Left cardiac atrium (tissue), 4 donors: ENCODE measurements around the gene CACNA1D. TPM values are rescaled to one million over a fixed set of nuclear protein-coding genes. Genes with fewer than 3 reads are reported as not detected.

Source experiments
- ATAC-seq, 2 donors: fragments of 200-7000 bp; cut with Tn5 transposase; one replicate each; pipeline ENCODE4 v1.9.1; 2020; ENCODE audit warnings: mild to moderate bottlenecking in 2 of 2, moderate library complexity in 2 of 2
- DNase-seq: peaks from one replicate; pipeline ENCODE4 v3.0.0-alpha.2; 2020
- intact Hi-C, 2 donors: fragments of 100-400 bp; cut with DNase I; formaldehyde crosslinking; loops; one replicate each; pipeline versions ENCODE4 v1.14.1 to v1.15.1; 2022 to 2023
- total RNA-seq, 2 donors: library from RNA; stranded (reverse); fragmentation: NEBNext Ultra II Directional; extraction: Animal tissue kit (Norgen Biotek cat#: 25700); gene quantifications; one replicate each; pipeline ENCODE4 v1.2.1, GENCODE V29; 2021
- donor health status: DM: no; HTN: yes; CAD: no.
- donor health status: DM: no; HTN: yes; CAD: no; lungs with severe emphysema.
- donor health status: DM: yes; HTN: yes; CAD: no.
- donor health status: Dilated cardiomyopathy.

CACNA1D gene
- total RNA-seq, 2 donors from 2014 or later, result 2.4 to 6.9 TPM

DNA sequence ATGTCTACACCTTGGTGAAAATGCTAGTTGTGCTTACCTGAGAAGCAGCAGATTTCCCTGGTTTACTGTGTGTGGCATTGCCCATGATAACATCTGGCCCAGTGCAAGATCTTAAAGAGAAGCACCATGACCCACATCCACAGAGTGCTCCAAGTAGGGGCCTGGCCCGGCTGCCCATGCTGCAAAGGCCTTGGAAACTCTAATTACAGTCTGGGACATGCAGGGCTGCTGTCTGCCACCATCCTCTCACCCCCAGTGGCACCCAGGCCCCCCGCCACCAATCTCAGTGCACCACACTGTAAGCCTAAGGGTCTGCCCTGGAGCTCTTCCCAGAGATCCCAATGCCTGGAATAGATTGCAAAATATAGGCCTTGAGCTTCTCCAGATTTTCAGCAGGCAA lies 219.2 kb downstream of the CACNA1D start:
- intact Hi-C loops, result loop anchor here in 1 of 2 donors (5.0 to 10.0 kb wide), 2 partner anchors 339 to 411 kb away; no protein-coding TSS in a partner anchor
- DNase-seq (no peak), ATAC-seq (no peak)

- ATAC-seq, result no peak
- intact Hi-C loops, result loop anchor here in 1 of 2 donors (10.0 kb wide), 1 partner anchor 341 kb away; no protein-coding TSS in a partner anchor
- DNase-seq, result no peak
Measured at GRCh38 chr3:53715815-53716483, 221.5 kb downstream of the CACNA1D start.

DNA sequence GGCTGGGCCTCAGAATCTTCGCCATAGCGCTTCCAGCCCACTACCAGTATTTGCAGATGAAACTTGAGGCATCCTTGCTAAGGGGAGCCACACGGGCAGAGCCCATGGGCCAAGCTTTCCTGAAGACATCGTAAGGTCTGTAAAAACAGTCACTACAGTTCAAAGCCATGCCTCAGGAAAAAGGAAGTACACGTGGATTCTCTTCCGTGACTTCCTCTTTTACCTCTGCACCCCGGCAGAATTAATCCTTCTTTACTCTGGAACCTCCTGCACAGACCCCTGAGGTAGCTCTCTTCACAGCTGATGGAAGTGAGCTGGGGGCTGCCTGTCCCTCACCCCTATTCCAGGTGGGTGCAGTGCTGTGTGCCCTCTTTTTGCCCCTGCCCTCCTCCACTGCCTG lies 222.6 kb downstream of the CACNA1D start:
- ATAC-seq, result no peak
- intact Hi-C loops, result loop anchor here in 1 of 2 donors (10.0 kb wide), 1 partner anchor 342 kb away; no protein-coding TSS in a partner anchor
- DNase-seq, result no peak

DNA sequence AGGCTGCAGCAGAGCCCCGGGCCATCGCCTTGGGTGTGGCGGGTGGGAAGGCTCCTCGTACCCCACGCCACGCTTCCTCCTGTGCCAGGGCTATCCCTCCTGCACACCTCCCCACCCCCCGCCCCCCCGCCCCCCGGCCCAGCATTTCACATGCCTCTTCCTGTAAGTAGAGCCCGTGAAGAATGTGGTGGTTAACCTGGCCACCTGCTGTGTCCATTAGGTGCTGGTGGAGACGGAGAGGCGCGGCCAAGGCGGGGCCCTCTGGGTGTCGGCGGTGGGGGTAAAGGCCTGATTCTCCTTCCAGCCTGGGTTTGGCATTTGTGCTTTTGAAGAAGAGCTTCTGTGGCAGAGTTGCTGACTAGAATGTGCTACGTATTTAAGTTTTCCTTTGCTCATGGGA lies 224.1 kb downstream of the CACNA1D start:
- intact Hi-C loops, result loop anchor here in 1 of 2 donors (10.0 kb wide), 1 partner anchor 344 kb away; no protein-coding TSS in a partner anchor
- ATAC-seq (no peak), DNase-seq (no peak)

- ATAC-seq (no peak), DNase-seq (no peak)
- intact Hi-C loops, result loop anchor here in 1 of 2 donors (10.0 kb wide), 2 partner anchors 135 to 345 kb away; no protein-coding TSS in a partner anchor
Measured at GRCh38 chr3:53719796-53720195, 225.4 kb downstream of the CACNA1D start.

GRCh38 chr3:53721187-53722119 lies 227.0 kb downstream of the CACNA1D start:
- intact Hi-C loops, result loop anchor here in 1 of 2 donors (10.0 kb wide), 1 partner anchor 133 kb away; no protein-coding TSS in a partner anchor
- peak in 1 of 2 donors; percentile 12 for ATAC-seq
- DNase-seq, result no peak

GRCh38 chr3:53724566-53724965 lies 230.2 kb downstream of the CACNA1D start:
- intact Hi-C loops, result loop anchor here in 1 of 2 donors (10.0 kb wide), 1 partner anchor 130 kb away; no protein-coding TSS in a partner anchor
- DNase-seq (no peak), ATAC-seq (no peak)

DNA sequence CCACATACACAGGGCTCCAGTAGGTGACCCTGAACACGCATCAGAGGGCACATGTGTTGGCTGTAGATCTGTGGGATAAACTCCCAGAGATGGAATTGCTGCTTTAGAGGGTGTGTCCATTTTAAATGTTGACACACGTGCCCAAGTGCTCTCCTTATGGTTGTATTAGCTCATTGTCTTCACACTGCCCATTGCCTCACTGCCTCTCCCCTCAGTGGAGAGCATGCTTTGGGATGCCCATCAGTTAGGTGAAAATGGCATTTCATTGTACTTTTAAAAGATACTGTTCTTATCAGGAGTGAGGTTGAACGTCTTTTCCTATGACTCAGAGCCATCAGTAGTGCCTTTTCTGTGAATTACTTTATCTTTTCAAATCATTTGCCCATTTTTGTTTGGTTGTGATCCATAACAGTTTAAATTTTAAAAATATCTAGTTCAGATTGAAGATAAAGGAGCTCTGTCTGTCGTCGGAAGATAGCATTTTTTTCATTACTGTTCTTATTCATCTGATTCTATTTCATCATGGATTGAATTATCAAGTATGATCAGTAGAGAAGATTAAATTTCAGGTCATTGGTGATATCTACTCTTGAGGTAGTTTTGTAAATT lies 231.1 kb downstream of the CACNA1D start:
- DNase-seq, result no peak
- intact Hi-C loops, result loop anchor here in 1 of 2 donors (10.0 kb wide), 1 partner anchor 129 kb away; no protein-coding TSS in a partner anchor
- ATAC-seq, result no peak

DNA sequence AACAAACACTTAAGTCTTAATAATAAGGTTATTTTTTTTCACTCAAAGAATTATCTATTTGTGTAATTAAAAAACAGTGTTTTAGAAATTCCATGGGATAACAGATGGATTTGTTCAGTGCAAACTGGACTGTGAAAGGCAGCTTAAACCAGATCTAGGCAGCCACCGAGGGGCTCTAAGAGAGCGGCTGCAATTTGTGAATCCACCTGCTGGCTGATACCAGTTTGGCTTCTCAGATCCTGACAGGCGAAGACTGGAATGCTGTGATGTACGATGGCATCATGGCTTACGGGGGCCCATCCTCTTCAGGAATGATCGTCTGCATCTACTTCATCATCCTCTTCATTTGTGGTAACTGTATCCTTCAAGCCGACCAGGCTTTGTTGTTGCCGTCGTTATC lies 232.2 kb downstream of the CACNA1D start:
- intact Hi-C loops, result loop anchor here in 1 of 2 donors (10.0 kb wide), 1 partner anchor 128 kb away; no protein-coding TSS in a partner anchor
- ATAC-seq, result no peak

DNA sequence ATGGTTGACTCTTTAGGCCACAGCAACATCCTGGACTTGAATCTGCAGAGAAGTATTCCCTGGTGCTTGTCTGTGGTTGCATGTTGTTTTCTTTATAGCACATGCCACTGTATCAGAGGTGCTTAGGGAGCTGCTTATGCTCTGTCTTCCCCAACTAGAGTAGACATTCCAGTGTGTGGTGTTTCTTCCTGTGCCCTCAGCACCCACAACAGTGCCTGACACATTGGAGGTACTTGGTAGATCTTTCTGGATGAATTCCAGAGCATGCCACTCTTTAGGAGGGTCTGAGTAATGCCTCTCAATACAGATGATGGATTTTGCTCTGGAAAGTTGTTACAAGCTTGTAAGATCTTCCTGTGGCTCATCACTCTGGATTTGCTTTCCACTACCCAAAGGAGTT lies 234.2 kb downstream of the CACNA1D start:
- intact Hi-C loops, result loop anchor here in 1 of 2 donors (10.0 kb wide), 1 partner anchor 126 kb away; no protein-coding TSS in a partner anchor
- DNase-seq (no peak), ATAC-seq (no peak)

More for the DNA sequence above, 232.2 kb downstream of the CACNA1D start:
- DNase-seq, result no peak

- no peak for DNase-seq
- intact Hi-C loops, result loop anchor here in 1 of 2 donors (10.0 kb wide), 1 partner anchor 126 kb away; no protein-coding TSS in a partner anchor
- ATAC-seq, result no peak
Measured at GRCh38 chr3:53729159-53729558, 234.7 kb downstream of the CACNA1D start.

GRCh38 chr3:53729618-53730017 lies 235.2 kb downstream of the CACNA1D start:
- peak; percentile 27 to 40 for ATAC-seq
- intact Hi-C loops, result loop anchor here in 1 of 2 donors (10.0 kb wide), 1 partner anchor 125 kb away; no protein-coding TSS in a partner anchor
- no peak for DNase-seq

- peak; percentile 62 for DNase-seq
- intact Hi-C loops, result no loop called here
- ATAC-seq, result peak; percentile 68 to 86
Measured at GRCh38 chr3:53730576-53730975, 236.2 kb downstream of the CACNA1D start.

DNA sequence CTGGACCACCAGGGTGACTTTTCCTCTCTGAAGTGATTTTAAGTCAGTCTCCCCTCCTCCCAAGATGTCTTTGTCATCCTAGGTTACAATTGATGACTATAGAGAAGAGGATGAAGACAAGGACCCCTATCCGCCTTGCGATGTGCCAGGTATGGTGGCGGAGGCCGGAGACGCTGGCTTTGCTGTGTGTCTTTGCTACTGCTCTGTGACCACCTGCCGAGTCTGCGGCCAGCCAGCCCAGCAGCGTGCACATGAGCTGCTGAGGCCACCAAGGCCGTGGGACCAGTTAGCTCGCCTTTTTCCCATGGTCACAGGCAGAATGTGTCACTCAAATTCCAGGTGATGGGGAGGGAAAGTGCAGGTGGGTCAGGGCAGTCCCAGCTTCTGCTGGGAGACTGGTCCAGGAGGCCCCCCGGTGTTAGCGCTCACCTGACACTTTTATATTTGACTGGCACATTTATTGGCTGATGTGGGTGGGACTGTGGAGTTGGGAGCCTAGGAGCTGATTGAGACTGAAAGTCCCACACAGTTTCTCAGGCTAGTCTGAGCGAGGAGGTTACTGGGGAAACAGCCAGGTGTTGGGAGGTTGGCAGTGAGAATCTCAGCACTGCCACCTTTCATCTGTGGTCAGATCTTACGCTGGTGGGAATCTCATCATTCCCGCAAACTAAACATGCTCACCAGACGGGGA lies 237.7 kb downstream of the CACNA1D start:
- ATAC-seq (no peak), DNase-seq (no peak)
- intact Hi-C loops, result no loop called here

- no peak for ATAC-seq
- intact Hi-C loops, result no loop called here
- DNase-seq, result no peak
Measured at GRCh38 chr3:53733446-53733845, 239.0 kb downstream of the CACNA1D start.

DNA sequence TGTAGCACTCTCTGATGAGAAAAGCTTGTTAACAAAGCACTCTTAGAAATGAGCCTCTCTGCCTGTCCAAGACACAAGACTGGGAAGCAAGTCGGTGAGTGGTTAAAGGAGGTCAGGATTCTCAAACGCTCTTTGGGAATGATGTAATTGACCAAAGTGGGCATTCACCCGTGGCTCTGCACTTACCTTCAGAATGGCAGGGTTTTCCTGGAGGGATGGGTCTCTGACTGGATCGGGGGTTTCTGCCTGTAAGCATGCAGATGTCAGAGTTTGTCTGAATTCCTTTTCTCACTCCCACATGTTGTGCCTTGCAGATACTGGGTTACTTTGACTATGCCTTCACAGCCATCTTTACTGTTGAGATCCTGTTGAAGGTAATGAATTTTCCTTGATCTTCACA lies 245.6 kb downstream of the CACNA1D start:
- intact Hi-C loops, result no loop called here
- ATAC-seq, result no peak
- DNase-seq, result no peak

GRCh38 chr3:53740956-53741355 lies 246.5 kb downstream of the CACNA1D start:
- intact Hi-C loops, result no loop called here
- no peak for DNase-seq
- no peak for ATAC-seq

DNA sequence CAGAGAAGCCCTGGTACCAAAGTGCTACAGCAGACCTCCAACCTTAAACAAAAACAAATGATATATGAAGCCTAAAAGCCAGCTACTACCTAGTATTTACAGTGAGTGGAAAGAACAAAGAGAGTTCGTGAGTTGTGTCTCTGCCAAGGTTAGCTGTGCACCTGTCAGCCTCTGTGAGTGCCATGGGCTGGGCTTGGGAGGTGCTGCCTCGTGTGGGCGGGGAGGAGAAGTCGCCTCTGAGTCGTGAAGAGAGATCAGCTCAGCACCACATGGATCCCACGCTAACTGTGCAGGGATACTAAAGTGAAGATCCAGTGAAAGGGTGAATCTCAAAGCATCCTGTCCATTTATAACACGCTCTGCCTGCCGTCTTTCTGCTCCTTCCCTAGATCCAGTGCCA lies 249.9 kb downstream of the CACNA1D start:
- DNase-seq (no peak), ATAC-seq (no peak)
- intact Hi-C loops, result no loop called here
